Upper lobe of left lung (tissue), 6 donors: Measurements from ENCODE around the gene VPS13C. TPM values are rescaled to one million over a fixed set of nuclear protein-coding genes. Genes with fewer than 3 reads are reported as not detected.
A peak's percentile ranks its signal among the peaks of the same experiment; 100 is the strongest.

Experiments
- ATAC-seq, 2 donors: fragments of 200-7000 bp; cut with Tn5 transposase; one replicate each; pipeline ENCODE4 v1.9.1; 2022; ENCODE audit warnings: mild to moderate bottlenecking in 2 of 2, moderate library complexity in 2 of 2; ENCODE audit not compliant: low FRiP score in 2 of 2
- DNase-seq, 2 donors: peaks; one replicate each; pipeline ENCODE4 v3.0.0-alpha.2; 2019 to 2020
- H3K27ac ChIP-seq, 4 donors: fragments of 200-600 bp; sonication (generic); one replicate each; pipeline ENCODE4 v1.5.1; 2016 to 2019
- H3K27me3 ChIP-seq, 4 donors: fragments of 200-600 bp; sonication (generic); one replicate each; pipeline ENCODE4 v1.5.1; 2017 to 2019
- H3K36me3 ChIP-seq, 4 donors: fragments of 200-600 bp; sonication (generic); one replicate each; pipeline ENCODE4 v1.5.1; 2016 to 2019
- H3K4me1 ChIP-seq, 4 donors: fragments of 200-600 bp; sonication (generic); one replicate each; pipeline ENCODE4 v1.5.1; 2018 to 2019
- H3K4me3 ChIP-seq, 4 donors: fragments of 200-600 bp; sonication (generic); one replicate each; pipeline ENCODE4 v1.5.1; 2017 to 2019; ENCODE audit warnings: mild to moderate bottlenecking in 2 of 4, moderate library complexity in 1 of 4
- H3K9me3 ChIP-seq, 4 donors: fragments of 200-600 bp; sonication (generic); one replicate each; pipeline ENCODE4 v1.5.1; 2018 to 2019
- EP300 ChIP-seq, 4 donors: sonication (generic); formaldehyde crosslinking; IDR thresholded peaks; one replicate each; pipeline ENCODE4 v1.5.1; 2017; ENCODE audit warnings: antibody characterized with exemption in 4 of 4, control low read depth in 2 of 4
- POLR2A ChIP-seq, 4 donors: fragments of 450-650 bp; IDR thresholded peaks; one replicate each; pipeline ENCODE4 v1.5.1; 2016 to 2017; ENCODE audit warnings: antibody characterized with exemption in 4 of 4, mild to moderate bottlenecking in 2 of 4
- POLR2AphosphoS5 ChIP-seq, 2 donors: sonication (generic); formaldehyde crosslinking; IDR thresholded peaks; one replicate each; pipeline ENCODE4 v1.5.1; 2017; ENCODE audit warnings: antibody characterized with exemption in 2 of 2
- WGBS, 2 donors: methylation state at CpG; one replicate each; pipeline ENCODE4 v1.1.5; 2017 to 2018; 5-methylcytosine and 5-hydroxymethylcytosine counted together
- total RNA-seq, 6 donors: library from RNA; depleted of rRNA in 4 of 6; stranded (reverse); fragments of >200 nt in 4 of 6; gene quantifications; one replicate each; pipeline versions ENCODE4 v1.1.0 to v1.2.1, GENCODE V29; 2016 to 2021
- TF ChIP-seq, protein P1 (sequence below), 6 experiments: fragments of 450-650 bp in 4 of 6; fragments of 200-600 bp in 2 of 6; sonication (generic) in 2 of 6; IDR thresholded peaks; one replicate each; pipeline ENCODE4 v1.5.1; 2016 to 2019; ENCODE audit warnings: antibody characterized with exemption in 6 of 6
- donor health status: DM: no; HTN: no; CAD: no; lungs with moderate emphysema.
- donor health status: DM: no; HTN: yes; CAD: no; lungs with severe emphysema.

The VPS13C gene
- total RNA-seq, 6 donors from 2014 or later, result 73.7 to 180 (median 97.4) TPM

DNA sequence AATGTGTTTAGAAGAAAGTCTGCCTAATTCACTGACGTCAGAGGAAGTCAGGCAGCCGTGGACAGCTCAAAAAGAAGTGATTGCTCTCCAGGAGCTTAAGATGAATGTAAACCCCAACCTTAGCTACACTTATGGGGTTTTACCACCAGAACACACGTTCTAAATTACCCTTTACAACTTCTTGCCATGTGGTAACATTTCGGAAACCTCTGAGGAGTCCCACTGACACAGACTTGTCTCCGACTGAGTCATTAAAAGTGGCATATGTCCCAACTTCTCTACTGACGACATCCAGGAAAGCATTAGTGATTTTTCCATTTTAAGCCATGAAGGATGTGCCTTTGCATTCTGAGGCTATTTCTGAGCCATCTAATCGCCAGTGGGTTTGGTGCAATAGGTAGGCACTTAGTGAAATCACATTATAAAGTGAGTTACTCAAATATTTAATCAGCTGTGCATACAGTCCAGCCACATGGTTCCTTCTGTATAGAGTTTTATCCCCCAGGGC, 38.9 kb upstream of the VPS13C start:
- Histone ChIP-seq H3K4me3 (no peak overlapping the region), H3K9me3 (no peaks in the 10 kb centered on the region), H3K27ac (no peak overlapping the region), H3K4me1 (no peaks in the 10 kb centered on the region), H3K27me3 (no peaks in the 10 kb centered on the region), H3K36me3 (no peaks in the 10 kb centered on the region)
- 32 to 41% methylated on average over 7 of the region's 7 CpGs for WGBS, 2 donors
- ATAC-seq, result peak in 1 of 2 donors; percentile 60
- DNase-seq, result no peak
- TF ChIP-seq, protein P1, sequence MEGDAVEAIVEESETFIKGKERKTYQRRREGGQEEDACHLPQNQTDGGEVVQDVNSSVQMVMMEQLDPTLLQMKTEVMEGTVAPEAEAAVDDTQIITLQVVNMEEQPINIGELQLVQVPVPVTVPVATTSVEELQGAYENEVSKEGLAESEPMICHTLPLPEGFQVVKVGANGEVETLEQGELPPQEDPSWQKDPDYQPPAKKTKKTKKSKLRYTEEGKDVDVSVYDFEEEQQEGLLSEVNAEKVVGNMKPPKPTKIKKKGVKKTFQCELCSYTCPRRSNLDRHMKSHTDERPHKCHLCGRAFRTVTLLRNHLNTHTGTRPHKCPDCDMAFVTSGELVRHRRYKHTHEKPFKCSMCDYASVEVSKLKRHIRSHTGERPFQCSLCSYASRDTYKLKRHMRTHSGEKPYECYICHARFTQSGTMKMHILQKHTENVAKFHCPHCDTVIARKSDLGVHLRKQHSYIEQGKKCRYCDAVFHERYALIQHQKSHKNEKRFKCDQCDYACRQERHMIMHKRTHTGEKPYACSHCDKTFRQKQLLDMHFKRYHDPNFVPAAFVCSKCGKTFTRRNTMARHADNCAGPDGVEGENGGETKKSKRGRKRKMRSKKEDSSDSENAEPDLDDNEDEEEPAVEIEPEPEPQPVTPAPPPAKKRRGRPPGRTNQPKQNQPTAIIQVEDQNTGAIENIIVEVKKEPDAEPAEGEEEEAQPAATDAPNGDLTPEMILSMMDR (IDR thresholded peaks at IDR 0.05), result no peak
- TF ChIP-seq POLR2A (IDR thresholded peaks at IDR 0.05) (no peak), EP300 (IDR thresholded peaks at IDR 0.05) (no peak), POLR2AphosphoS5 (IDR thresholded peaks at IDR 0.05) (no peak)

DNA sequence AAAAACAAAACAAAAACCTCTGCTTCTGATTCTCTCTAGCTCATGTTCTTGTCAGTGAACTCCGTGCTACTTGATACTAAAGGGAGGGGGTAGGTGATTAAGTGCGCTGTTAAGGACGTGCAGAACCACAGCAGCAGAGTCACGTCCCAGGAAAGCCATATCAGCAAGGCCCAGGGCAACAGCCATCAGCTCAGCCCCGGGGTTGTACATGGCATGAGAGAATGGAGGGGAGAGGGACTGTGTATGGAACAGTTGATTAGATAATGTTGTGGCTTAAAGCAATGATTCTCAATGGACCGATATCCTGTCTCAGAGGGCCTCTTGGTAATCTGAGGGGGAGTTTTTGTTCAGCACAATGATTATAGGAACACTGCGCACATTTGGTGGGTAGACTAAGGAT, 34.1 kb upstream of the VPS13C start:
- Histone ChIP-seq H3K9me3 (no peaks in the 10 kb centered on the region), H3K4me3 (no peak overlapping the region), H3K4me1 (no peaks in the 10 kb centered on the region), H3K36me3 (no peaks in the 10 kb centered on the region), H3K27ac (no peak overlapping the region), H3K27me3 (no peaks in the 10 kb centered on the region)
- TF ChIP-seq EP300 (IDR thresholded peaks at IDR 0.05) (no peak), POLR2A (IDR thresholded peaks at IDR 0.05) (no peak), POLR2AphosphoS5 (IDR thresholded peaks at IDR 0.05) (no peak)
- TF ChIP-seq, protein P1 (IDR thresholded peaks at IDR 0.05), result no peak
- no peak for DNase-seq
- WGBS, 2 donors, result 79 to 81% methylated on average over 7 of the region's 7 CpGs
- ATAC-seq, result no peak

DNA sequence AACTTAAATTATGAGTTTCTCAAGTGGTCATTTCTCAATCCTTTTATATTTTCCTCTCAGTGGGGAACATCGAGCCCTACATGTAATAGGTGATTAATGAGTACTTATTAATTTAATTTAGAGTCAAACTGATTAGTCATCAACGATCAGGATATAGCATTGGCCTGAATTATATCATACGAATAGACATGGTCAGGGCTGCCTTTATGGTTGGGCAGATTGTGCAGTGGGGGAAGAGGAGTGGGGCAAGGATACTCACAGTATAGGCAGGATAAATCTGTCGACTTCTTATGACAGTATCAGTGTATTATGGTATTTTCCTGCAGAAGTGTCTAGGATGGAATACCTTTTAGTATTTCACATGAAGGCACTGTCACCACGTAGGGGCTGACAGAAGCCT, 33.6 kb upstream of the VPS13C start:
- DNase-seq, result no peak
- H3K4me1 ChIP-seq, result no peaks in the 10 kb centered on the region
- no peaks in the 10 kb centered on the region for H3K9me3 ChIP-seq
- TF ChIP-seq EP300 (IDR thresholded peaks at IDR 0.05), result no peak
- no peak overlapping the region for H3K27ac ChIP-seq
- H3K27me3 ChIP-seq, result no peaks in the 10 kb centered on the region
- no peak overlapping the region for H3K4me3 ChIP-seq
- no peak for ATAC-seq
- 79 to 81% methylated on average over 5 of the region's 5 CpGs for WGBS, 2 donors
- H3K36me3 ChIP-seq, result no peaks in the 10 kb centered on the region

DNA sequence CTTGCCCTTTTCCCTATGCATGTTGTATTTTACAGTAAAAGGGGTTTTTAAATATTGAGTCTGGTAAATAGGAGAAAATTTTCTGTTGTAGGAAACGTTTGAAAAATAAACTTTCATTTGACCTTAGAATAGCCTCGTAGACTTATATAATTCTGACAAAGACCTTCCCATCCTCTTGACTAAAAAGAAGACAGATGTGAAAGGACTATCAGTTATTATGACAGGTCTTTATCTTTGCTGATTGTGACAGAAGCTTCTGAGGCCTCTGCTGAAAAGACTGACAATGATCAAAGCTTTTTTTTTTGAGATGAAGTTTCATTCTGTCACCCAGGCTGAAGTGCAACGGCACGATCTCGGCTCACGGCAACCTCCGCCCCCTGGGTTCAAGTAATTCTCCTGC, 30.7 kb upstream of the VPS13C start:
- DNase-seq (no peak), ATAC-seq (no peak)
- 84 to 86% methylated on average over 7 of the region's 7 CpGs for WGBS, 2 donors
- no peak overlapping the region for H3K27ac ChIP-seq
- no peak overlapping the region for H3K4me3 ChIP-seq
- TF ChIP-seq EP300 (IDR thresholded peaks at IDR 0.05) (no peak), POLR2A (IDR thresholded peaks at IDR 0.05) (no peak), POLR2AphosphoS5 (IDR thresholded peaks at IDR 0.05) (no peak)
- TF ChIP-seq, protein P1 (IDR thresholded peaks at IDR 0.05), result no peak
- no peaks in the 10 kb centered on the region for H3K36me3 ChIP-seq
- H3K4me1 ChIP-seq, result no peaks in the 10 kb centered on the region
- no peaks in the 10 kb centered on the region for H3K27me3 ChIP-seq
- no peaks in the 10 kb centered on the region for H3K9me3 ChIP-seq

DNA sequence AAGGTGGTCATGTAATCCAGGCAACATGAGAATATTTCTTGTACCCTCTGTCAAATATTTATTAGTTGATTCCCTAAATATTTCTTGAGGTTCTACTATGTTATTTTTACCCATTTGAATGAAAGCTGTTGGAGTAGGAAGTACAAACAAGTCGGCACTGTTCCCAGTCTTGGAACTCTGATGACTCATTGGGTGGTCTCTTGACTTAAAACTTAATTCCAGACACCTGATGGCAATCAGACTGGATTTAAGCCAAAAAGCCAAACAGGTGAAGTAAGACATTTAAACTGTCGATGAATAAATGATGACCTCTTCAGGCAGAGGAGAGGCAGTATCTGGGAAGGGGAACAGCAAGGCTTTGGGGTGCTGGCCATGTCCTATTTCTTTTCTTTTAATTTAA, 29.4 kb upstream of the VPS13C start:
- Histone ChIP-seq H3K27ac (no peak overlapping the region), H3K36me3 (no peaks in the 10 kb centered on the region), H3K4me1 (no peaks in the 10 kb centered on the region), H3K4me3 (no peak overlapping the region), H3K9me3 (no peaks in the 10 kb centered on the region), H3K27me3 (no peaks in the 10 kb centered on the region)
- ATAC-seq, result no peak
- no peak for TF ChIP-seq POLR2A (IDR thresholded peaks at IDR 0.05)
- no peak for TF ChIP-seq EP300 (IDR thresholded peaks at IDR 0.05)
- TF ChIP-seq, protein P1 (IDR thresholded peaks at IDR 0.05), result no peak
- TF ChIP-seq POLR2AphosphoS5 (IDR thresholded peaks at IDR 0.05), result no peak
- 68 to 71% methylated on average over 2 of the region's 2 CpGs for WGBS, 2 donors
- DNase-seq, result no peak
